Kidney epithelial cell (primary cell): ENCODE data around the gene IMP3. TPM values are rescaled to one million over a fixed set of nuclear protein-coding genes. Genes with fewer than 3 reads are reported as not detected.

ENCODE experiments used
- DNase-seq: peaks from one replicate; pipeline ENCODE4 v3.0.0-alpha.2; 2010; ENCODE audit warnings: low read depth
- H3K27me3 ChIP-seq: 2 replicates; pipeline ENCODE4 v1.6.0; 2011; ENCODE audit warnings: low read length; ENCODE audit not compliant: control insufficient read depth, insufficient read depth
- H3K36me3 ChIP-seq: 2 replicates; pipeline ENCODE4 v1.5.1; 2011; ENCODE audit warnings: low read length; ENCODE audit not compliant: control insufficient read depth, insufficient read depth
- H3K4me3 ChIP-seq: 2 replicates; pipeline ENCODE4 v1.5.1; 2011; ENCODE audit warnings: low read depth, mild to moderate bottlenecking, control low read depth, low read length
- CTCF ChIP-seq: IDR thresholded peaks from 2 replicates; pipeline ENCODE4 v1.5.1; 2011; ENCODE audit warnings: mild to moderate bottlenecking, moderate library complexity, low read length, control low read depth, inconsistent platforms; ENCODE audit not compliant: insufficient read depth, poor library complexity, severe bottlenecking
- total RNA-seq: library from RNA; depleted of rRNA; stranded (reverse); fragments of >200 nt; gene quantifications from 2 replicates; pipeline ENCODE4 v1.2.3, GENCODE V29; 2015

IMP3 gene
- total RNA-seq, 1 donor from 2014 or later = 97.7 TPM

- DNase-seq = no peak
- no peak overlapping the region for H3K4me3 ChIP-seq
- H3K36me3 ChIP-seq = peaks cover 2% of the 10 kb centered on the region
- no peaks in the 10 kb centered on the region for H3K27me3 ChIP-seq
- TF ChIP-seq CTCF = no peak
Measured at GRCh38 chr15:75598361-75598760, 41.7 kb downstream of the IMP3 start.

- H3K36me3 ChIP-seq = peaks cover 2% of the 10 kb centered on the region
- no peaks in the 10 kb centered on the region for H3K27me3 ChIP-seq
- TF ChIP-seq CTCF = peak; percentile 39
- no peak for DNase-seq
- H3K4me3 ChIP-seq = no peak overlapping the region
Measured at GRCh38 chr15:75597667-75598341, 42.2 kb downstream of the IMP3 start.

DNA sequence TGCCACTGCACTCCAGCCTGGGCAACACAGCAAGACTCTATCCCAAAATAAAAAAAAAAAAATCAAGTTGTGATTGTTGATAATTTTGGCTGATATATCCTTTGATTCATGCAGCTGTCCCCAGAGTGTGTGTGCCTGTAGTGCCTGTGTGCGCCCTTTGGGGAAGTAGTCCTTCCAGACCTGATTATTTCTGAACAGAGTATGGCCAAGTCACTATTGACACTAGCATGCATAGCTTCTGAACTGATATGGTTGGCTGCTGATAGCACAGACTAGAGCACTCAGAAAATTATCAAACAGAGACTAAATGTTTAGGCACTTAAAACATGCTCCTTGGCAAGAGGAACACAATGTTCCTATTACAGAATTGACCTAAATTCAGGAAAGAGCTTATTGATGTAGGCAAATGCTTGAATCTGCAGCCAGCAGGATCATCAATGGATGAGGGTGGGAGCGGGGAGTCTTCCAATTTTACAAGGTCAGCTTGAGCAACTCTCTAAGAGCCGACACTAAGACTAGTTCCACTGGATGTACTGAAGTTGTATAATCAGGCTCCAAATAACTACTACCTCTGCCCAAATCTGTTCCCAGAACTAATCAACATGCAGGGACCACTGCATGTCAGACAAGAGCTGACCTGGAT lies 43.2 kb downstream of the IMP3 start:
- no peak for TF ChIP-seq CTCF
- H3K36me3 ChIP-seq = peaks cover 2% of the 10 kb centered on the region

DNA sequence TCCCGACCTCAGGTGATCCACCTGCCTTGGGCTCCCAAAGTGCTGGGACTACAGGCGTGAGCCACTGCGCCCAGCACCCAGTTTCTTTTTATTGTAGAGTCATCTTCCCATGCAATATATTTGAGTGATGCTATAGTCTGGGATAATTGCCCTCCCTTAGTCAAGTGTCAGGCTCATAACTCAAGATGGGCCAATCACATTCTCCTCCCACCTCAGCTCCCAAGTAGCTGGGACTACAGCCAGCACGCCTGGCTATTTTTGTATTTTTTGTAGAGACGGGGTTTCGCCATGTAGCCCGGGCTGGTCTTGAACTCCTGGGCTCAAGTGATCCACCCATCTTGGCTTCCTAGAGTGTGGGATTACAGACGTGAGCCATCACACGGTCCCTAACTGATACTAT lies 45.7 kb downstream of the IMP3 start:
- no peaks in the 10 kb centered on the region for H3K27me3 ChIP-seq
- no peak for DNase-seq
- no peaks in the 10 kb centered on the region for H3K36me3 ChIP-seq
- TF ChIP-seq CTCF = no peak
- no peak overlapping the region for H3K4me3 ChIP-seq

More for the DNA sequence above, 43.2 kb downstream of the IMP3 start:
- Histone ChIP-seq H3K4me3 (no peak overlapping the region), H3K27me3 (no peaks in the 10 kb centered on the region)
- no peak for DNase-seq

- Histone ChIP-seq H3K4me3 (no peak overlapping the region), H3K36me3 (no peaks in the 10 kb centered on the region)
- no peak for TF ChIP-seq CTCF
Measured at GRCh38 chr15:75591655-75592364, 48.2 kb downstream of the IMP3 start.

More at GRCh38 chr15:75591655-75592364, 48.2 kb downstream of the IMP3 start:
- H3K27me3 ChIP-seq = no peaks in the 10 kb centered on the region
- DNase-seq = no peak
